8988T (cell line): ENCODE results near the gene FCHSD2.
"Not testable (repeated sequence)": the region's sequence is repeated elsewhere in the genome, so short reads cannot be mapped to it uniquely, and the experiment has no call there.

ENCODE experiments used
- DNase-seq: peaks from one replicate; pipeline ENCODE4 v3.0.0; 2011

The FCHSD2 gene

DNA sequence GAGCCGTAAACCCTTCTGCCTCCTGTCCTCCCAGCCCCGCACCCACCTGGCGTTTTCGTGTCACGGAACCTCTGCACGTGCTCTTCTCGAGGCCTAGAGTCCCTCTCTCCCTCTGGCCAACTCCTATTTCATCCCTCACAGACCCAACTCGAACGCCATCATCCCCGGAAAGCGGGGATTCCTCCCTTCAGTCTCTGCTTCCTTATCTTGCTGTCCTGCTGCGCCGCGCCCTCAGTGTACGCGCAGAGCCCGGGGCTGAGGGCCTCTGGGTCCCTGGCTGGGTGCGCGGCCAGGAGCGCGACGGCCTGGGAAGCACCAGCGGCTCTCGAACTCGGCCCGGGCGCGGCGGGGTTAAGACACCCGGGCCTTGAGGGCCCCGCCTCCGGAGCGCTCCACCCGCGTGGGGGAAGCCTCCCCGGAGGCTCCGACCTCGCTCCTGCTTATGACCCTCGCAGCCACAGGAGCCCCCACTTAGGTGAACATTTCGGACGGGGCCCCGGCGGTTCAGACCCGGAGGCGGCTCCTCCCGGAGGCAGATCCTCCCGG, 328.3 kb downstream of the FCHSD2 start:
- peak; percentile 83 for DNase-seq

DNA sequence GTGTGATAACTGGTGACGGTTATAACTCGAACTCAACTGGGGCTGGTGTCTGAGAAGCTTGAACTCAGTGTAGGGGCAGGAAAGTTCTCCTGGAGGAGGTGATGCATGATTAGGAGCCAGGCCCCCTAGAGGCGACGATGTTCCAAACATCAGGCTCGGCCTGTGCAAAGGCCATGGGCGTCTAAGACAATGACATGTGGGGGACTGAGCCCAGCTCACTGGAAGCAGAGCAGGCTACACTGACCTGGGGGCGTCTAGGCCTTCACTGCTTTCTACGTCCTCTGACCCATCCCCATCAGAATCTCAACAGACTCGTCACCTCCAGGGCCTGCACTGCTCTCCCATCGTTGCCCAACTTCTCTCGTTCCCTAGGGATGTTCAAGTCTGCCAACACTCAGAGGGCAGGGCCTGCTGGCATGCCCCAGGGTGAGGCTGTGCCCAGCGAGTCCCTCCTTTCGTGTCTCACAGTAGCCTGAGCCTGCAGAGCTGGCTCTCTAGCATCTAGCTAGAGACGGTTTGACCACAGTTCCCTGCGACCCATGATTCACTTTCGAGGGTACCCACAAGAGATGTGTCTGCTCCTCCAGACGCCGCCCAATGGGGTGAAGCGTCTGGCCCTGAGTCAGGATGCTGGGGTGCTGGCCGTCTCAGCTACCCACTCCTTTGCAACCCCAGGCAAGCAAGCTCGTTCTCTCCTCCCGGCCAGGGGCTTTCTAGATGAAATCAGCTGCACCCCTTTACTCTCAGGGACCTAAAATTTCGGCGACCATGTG, 329.0 kb downstream of the FCHSD2 start:
- DNase-seq, result peak; percentile 86

DNA sequence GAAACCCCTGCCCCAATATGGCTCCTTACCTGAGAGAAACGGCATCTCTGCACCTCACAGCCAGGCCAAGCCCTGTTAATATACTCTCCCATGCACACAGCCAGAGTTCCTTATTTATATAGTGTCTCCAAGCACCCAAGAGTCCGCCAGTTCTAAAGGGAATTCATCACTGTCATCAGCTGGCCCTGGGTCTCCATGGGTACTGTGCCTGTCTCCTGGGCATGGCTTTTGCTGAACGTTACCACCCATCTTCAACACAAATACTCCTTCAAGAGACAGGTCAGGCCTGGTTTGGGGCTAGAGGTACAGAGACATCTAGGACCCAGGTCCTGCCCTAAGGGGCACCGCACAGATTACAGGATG, 329.5 kb downstream of the FCHSD2 start:
- DNase-seq, result no peak

DNA sequence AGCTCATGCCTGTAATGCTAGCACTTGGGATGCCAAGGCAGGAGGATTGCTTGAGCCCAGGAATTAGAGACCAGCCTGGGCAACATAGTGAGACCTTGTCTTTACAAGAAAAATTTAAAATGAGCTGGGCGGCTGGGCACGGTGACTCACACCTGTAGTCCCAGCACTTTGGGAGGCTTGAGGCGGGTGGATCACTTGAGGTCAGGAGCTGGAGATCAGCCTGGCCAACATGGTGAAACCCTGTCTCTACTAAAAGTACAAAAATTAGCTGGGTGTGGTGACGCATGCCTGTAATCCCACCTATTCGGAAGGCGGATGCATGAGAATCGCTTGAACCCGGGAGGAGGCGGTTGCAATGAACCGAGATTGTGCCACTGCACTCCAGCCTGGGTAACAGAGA, 330.4 kb downstream of the FCHSD2 start:
- DNase-seq, result not testable (repeated sequence)

DNA sequence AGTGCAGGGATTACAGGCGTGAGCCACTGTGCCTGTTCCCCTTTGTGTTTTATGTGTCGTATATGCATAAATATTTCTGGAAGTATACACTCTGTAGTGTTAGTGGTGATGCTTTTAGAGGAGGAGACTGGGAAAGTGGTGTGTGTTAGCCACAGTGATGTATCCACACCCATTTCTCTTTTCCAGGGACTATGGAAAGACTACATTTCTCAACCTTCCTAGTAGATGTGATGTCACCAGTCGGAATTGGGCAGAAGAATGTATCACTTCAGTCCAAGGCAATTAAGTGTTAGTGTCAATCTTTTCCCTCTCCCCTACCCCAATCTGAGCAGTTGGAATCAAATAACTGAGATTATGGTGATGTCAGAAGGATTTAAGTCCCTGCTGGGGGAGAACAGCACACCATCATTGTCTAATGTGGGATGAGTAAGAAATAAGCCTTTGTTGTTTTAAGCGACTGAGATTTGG, 333.8 kb downstream of the FCHSD2 start:
- no peak for DNase-seq

DNA sequence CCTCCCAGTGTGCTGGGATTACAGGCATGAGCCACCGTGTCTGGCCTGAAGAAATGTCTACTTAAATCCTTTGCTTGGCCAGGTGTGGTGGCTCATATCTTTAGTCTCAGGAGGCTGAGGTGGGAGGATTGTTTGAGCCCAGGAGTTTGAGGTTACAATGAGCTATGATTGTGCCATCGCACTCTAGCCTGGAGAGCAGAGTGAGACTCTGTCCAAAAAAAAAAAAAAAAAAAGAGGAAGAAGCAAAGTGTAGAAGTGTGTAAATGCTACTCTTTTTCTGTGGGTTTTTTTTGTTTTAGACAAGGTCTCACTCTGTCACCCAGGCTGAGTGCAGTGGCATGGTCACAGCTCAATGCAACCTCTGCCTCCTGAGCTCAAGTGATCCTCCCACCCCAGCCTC, 334.3 kb downstream of the FCHSD2 start:
- DNase-seq, result no peak

DNA sequence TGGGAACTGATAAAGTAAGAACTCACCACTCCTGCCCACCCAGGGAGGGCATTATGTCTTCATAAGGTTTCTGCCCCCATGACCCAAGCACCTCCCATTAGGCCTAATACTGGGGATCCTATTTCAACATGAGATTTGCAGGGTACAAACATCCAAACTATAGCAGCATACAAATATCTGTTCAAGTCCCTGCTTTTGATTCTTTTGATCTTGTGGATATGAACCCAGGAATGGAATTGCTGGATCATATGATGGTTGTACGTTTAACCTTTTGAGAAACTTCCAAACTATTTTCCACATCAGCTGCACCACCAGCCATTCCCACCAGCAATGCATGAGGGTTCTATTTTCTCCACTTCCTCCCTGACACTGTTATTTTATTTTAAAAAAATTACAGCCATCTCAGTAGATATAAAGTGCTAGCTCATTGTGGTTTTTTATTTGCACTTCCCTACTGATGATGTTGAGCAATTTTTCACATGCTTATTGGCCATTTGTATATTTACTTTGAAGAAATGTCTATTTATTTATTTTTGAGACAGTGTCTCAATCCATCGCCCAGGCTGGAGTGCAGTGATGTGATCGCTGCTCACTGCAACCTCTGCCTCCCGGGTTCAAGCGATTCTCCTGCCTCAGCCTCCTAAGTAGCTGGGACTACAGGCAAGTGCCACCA, 335.0 kb downstream of the FCHSD2 start:
- no peak for DNase-seq

DNA sequence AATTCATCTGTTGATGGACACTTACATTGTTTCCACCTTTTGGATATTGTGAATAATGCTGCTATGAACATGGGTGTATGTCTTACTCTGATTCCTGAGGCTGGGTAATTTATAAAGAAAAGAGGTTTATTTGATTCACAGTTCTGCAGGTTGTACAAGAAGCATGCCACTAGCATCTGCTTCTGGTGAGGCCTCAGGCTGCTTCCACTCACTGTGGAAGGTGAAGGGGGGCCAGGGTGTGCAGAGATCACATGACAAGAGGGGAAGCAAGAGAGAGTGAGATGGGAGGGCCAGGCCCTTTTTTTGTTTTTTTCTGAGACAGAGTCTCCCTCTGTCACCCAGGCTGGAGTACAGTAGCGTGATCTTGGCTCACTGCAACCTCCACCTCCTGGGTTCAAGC, 335.7 kb downstream of the FCHSD2 start:
- DNase-seq, result not testable (repeated sequence)

DNA sequence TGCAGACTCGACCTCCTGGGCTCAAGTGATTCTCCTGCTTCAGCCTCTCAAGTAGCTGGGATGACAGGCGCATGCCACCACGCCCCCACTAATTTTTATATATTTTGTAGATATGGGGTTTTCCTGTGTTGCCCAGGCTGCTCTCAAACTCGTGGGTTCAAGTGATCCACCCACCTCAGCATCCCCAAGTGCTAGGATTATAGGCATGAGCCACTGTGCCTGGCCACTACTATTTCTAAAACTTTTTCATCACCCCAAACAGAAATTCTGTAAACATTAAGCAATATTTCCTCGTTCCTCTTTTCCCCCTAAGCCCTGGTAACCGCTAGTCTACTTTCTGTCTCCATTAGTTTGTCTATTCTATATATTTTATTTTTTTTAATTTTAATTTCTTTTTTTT, 336.9 kb downstream of the FCHSD2 start:
- no peak for DNase-seq

DNA sequence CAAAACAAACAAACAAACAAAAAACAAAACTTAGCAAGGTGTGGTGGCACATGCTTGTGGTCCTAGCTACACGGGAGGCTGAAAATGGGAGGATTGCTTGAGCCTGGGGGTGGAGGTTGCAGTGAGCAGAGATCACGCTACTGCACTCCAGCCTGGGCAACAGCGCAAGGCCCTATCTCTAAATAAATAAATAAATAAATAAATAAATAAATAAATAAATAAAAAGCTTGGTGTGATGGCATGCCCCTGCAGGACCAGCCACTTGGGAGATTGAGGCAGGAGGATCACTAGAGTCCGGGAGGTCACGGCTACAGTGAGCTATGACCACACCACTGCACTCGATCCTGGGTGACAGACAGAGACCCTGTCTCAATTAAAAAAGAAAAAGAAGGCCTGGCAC, 339.3 kb downstream of the FCHSD2 start:
- DNase-seq, result no peak

DNA sequence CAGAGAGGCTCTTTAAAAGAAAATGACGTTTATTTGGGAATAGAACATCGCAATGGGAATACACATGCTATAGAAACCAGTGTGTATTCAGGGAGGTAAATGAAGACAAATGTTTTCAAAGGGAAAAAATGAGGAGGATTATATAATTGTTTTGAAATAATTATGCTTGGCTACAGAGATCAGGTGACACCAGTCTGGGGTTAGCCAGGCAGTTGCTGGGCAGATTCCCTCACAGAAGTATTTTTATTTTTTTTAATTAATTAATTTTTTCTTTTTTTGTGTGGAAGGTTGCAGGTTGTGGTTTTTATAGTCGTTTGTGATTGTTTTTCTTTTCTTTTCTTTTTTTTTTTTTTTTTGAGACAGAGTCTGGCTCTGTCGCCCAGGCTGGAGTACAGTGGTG, 342.7 kb downstream of the FCHSD2 start:
- DNase-seq, result no peak

DNA sequence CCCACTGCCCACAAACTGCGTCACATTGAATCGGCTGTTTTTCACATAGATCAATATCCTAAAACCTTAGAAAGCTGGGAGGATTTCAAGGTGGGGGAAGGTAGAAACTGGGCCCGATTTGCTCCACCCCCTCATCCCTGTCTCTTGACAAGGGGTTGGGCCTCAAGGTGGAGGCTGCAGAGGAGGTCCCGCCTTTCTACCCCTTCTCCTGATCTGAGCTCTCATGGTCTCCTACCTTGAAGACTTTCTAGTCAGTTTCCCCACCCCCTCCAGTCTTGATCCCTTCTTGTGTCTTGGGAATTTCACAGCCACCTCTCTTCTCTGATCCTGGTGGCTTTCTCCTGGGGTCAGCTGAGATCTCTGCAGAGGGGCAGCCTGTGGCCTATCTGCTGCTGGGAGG, 343.8 kb downstream of the FCHSD2 start:
- DNase-seq, result no peak

DNA sequence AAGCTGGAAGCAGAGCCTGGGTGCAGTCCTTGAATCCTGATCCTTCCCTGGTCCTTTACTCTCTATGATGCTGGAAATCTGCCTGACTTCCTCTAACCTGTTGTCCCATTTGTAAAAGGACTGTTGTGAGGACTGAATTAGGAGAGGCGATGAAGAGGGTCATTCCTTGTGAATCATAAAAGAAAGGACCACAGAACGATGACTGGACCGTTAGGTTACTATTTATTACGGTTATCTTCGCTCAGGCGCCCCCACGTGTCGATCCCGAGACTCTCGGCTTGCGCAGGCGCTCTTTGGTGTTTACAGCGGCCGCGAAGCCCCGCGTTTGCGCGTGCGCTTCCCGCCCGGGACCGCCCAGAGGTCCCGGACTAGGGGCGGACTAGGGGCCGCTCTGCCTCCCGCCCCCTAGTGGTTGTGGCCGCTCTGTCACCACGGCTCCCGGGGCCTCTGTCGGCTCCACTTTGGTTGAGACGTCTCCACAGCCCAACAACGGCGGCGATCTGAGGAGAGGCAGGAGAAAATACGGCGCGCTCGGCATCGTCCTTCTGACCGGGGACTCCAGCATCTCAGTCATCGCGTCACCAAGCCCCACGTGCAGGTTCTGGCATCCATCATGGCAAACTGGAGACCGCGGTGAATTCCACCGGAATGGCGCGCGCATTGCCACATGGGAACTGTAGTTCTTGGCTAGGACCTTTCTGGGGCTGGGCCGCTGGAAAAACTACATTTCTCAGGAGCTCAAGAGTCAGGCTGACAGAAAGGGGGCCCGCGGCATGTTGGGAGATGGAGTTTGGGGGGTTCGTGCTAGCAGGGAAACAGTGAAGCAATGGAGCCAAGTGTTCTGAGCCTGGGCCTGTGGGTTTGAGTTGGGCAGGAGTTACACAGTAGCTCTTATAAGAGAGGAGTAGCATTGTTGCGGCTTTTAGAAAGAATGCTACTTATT, 348.4 kb downstream of the FCHSD2 start, which contains the start of gene STARD10:
STARD10 (minus strand) TSS at position 623 of the 943 bp plus-strand sequence. CDS start 12,866 bp downstream, outside the sequence.
- peak; percentile 98 for DNase-seq

DNA sequence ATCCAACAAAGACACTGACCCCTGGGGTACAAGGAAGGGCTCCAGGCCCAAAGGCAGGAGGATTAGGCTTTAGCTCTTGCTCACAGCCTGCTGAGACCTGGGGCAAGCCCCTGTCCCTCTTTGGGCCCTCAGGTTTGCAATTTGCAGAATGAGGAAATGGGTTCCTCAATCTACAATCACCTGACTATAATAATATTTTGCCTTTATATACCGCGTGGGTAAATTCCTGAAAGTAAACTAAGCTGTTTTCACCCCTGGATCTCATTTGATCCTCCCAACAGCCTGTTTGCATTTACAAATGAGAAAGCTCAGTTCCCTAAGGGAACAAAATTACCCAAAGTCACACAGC, 349.1 kb downstream of the FCHSD2 start:
- DNase-seq, result no peak

DNA sequence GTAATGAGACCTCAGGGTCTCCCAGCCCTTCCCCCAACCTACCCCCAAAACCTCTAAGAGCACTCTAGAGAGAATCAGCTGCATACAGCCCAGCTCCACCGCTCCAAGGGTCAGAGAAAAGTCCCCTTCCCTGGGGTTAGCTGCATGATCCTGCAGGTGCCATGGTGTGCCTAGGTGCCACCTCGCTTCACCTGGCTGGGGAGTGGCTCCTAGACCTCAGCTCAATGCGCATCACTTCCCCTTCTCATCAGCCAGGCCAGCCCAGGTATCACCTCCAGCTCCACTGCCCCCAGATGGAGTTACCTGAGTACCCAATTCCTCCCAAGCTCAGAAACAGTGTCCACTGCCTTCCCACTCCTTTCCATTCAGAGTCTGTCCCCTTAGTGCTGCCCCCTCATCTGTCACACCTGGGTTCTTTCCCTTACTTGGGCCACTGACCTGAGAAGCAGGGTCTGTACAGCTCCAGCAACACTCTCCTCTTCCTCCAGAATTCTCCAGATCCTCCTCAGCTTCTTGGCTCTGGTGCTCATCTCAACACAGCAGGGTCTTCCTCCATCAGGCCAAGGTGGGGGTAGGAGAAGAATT, 349.6 kb downstream of the FCHSD2 start:
- no peak for DNase-seq

DNA sequence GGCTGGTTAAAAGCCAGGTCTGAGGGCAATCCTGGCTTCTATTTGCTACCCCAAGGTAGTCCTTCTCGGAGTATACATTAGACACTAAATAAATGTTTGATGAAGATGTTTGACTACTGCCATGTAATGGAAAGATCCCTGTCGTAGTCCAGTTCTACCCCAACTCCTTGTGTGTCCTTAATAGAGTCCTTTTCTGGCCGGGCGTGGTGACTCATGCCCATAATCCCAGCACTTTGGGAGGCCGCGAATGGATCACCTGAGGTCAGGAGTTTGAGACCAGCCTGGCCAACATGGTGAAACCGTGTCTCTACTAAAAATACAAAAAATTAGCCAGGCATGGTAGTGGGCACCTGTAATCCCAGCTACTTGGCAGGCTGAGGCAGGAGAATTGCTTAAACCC, 350.9 kb downstream of the FCHSD2 start:
- not testable (repeated sequence) for DNase-seq

DNA sequence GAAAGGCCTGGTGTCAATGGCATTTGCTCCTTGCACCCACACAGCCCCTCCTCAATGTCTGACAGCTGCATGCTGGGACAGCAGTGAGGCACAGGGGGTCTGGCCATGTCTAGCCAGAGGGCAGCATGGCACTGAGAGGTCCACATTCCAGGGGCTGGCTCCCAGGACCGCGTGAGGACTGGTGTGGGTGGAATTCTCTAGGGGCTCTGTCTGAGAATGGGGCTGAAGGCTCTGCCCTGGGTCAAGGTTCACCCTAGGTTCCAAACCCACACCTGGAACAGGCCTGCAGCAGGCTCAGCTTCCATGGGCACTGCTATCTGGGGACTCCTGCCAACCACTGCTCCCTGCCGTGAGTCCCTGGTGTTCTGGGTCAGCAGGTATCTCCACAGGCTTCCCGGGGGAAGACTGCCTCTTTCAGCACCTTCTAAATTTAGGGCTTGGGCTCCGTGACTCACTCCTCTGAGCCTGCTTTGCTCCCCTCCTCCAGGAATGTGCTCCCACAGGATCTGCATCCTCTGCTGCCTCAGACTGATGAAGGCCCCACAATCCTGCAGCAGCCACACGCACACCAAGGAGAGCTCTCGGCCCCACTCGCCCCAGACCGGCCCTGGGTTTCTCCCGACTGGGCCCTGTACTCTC, 352.5 kb downstream of the FCHSD2 start:
- DNase-seq, result no peak

DNA sequence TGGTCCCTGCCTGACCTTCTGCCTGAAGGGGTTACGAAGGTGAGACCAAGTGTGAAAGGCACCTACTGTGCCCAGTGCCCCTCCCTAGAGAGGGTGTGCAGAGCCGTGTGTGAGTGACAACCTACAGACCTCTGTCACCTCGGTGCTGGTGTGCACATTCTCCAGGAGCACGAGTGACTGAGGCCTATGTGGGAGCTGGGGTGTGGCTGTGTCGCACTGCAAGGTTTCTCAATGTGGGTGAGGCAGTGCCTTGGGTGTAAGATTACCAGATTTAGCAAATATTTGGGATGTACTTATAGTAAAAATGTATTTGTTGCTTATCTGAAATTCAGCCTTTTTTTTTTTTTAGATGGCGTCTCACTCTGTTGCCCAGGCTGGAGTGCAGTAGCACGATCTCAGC, 353.9 kb downstream of the FCHSD2 start:
- peak; percentile 5 for DNase-seq

DNA sequence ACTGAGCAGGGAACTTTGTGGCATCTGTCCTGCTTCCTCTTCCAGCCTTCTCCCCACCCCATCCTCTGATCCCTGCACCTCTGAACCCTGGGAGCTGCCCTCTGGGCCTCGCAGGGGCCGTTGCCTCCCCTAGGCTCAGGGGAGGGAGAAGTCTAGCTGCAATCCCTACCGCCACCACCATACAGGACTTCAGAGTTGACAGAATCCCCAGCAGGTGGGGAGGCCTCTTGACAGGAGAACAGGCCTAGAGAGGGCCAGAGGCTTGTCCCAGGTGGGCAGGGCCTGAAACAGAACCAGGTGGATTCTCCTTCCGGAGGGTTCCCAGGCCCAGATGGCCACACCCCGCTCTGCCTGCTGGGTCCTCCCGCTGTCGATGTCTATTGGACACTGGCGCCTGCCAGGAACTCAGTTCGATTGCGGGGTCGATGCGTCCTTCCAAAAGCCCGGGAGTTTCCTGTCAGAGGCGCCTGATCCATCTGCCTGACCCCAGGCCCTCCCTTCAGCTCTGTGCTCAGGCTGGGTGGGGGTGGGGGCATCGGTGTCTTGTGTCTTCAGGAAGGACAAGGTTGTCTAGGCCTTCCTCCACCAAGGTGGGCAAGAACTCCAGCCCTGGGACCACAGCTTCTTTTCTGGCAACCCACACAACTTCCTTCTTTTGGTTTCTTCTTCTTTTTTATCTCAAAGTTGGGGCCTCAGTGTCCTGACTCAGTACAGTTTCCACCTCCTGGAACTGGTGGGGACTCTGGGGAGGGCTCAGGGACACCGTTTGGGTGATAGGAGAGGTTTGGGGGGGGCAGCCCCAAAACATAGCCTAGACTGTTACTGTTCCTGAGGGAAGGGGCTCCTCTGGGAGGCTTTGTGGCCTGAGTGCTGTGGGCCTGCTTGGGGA, 354.7 kb downstream of the FCHSD2 start:
- peak; percentile 86 for DNase-seq
